ENCODE measurements around the gene GJB6.

DNA sequence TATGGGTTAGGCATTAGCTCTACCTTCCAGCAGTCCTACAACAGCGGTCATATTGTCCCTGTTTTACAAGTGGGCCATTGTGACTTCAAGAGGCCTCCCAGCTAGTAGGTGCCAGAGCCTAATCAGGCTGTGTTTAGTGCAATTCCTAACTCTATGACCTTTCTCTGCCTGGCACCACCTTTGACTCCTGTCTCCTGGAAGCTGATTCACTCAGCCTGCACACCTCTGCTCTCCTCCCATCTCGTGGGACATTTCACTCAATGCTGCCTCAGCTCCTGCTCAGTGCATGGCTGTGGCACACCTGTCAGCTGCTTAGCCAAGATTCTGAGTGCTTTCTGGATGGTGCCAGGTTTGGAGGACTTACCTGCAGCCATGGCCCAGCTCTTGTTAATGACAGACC lies 9.5 kb upstream of the GJB6 start:
- no peak for TF ChIP-seq POLR2AphosphoS5 (IDR thresholded peaks at IDR 0.05; ENCODE audit: insufficient read depth in 1 of 2, low read depth in 1 of 2)
- no peak for TF ChIP-seq POLR2A (IDR thresholded peaks at IDR 0.05)

Data from vagina (tissue), 2 donors.